HG02884 (cell line): ENCODE measurements around the gene RET.

Experiments
- ATAC-seq: cut with Tn5 transposase; IDR thresholded peaks from one replicate; pipeline ENCODE4 v1.9.1; 2021; ENCODE audit warnings: mild to moderate bottlenecking, moderate library complexity; ENCODE audit not compliant: unreplicated experiment

RET gene

GRCh38 chr10:43076876-43077420 is at the start of gene RET:
TSS of gene RET (plus strand) at chr10:43077069. CDS start at chr10:43077259, 190 bp downstream.
- no peak for ATAC-seq

GRCh38 chr10:43027331-43027955 is 49.4 kb upstream of the RET start:
- ATAC-seq = no peak

DNA sequence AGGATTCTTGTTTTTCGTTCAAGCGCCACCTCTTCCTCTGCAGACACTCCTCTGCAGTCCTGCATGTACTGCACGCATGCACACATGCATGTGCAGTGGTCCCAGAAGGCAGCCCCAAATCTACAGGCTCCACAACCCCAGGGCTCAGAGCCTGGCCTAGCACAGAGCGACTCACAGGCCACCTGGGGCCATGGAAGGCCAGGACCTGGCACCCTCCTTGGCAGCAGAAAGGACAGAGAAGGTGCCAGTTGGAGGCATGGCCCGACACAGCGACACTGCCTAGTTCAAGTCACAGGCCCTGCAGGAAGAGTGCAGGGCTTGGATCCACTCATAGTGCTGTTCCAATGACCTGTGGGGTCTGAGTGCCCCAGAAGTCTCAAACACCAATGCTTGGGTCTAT is 48.7 kb upstream of the RET start:
- ATAC-seq = no peak

GRCh38 chr10:43029043-43029442 is 47.8 kb upstream of the RET start:
- ATAC-seq = no peak

DNA sequence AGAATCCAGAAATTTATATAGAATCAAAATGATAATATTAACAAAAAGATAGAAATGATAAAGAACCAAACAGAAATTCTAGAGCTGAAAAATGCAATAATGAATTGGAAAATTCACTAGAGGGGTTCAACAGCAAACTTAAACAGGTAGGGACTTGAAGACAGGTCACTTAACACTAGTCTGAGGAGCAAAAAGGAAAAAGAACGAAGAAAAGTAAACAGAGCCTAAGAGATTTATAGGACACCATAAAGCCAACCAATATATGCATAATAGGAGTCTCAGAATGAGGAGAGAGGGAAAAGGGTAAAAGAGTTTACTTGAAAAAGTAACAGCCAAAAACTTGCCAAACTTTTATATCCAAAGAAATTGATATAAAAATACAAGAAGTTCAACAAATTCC is 44.3 kb upstream of the RET start:
- ATAC-seq = no peak

- no peak for ATAC-seq
These were observed 41.1 kb upstream of the RET start for GRCh38 chr10:43035800-43036199.

DNA sequence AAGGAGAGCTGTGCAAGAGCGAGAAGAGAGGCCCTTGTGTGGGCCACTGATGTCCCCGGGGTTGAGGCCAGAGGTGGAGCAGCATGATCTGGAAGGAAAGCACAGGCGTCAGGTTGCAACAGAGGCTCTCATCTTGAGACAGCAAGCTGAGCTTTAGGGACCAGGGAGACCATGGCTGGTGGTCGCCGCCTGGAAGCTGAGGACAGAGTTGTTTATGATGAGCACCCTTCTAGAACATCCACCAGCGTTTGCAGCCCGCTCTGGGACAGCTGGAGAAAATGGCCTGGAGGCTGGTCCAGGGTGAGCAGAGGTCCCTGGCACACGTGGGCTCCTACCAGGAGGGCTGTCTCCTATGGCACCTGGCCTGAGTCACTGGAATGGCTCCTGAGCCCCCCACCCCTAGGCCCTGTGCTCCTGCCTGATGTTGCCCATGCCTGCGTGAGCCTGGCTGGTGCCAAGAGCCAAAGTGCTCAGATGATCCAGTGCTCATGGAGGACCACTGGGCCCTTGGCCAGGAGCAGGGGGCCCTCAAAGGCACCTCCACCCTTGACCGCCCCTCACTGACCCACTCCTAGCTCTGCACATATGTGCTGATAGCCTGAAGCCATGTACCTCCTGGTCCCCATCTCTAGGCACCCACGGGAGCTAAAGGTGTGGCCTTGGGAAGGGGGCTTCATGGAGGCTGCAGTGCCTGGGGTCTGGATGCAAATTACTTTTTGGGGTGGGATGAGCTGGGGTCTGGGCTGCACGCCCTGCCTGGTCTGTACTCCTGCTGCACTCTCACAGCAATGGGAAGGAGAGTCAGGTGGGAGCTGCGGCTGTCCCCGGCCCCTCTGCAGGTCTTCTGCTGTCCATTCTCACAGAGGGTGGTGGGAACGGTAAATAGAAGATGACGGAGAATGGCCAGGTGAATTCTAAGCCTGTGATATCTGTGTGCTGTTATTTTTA is 40.1 kb upstream of the RET start:
- ATAC-seq = no peak

DNA sequence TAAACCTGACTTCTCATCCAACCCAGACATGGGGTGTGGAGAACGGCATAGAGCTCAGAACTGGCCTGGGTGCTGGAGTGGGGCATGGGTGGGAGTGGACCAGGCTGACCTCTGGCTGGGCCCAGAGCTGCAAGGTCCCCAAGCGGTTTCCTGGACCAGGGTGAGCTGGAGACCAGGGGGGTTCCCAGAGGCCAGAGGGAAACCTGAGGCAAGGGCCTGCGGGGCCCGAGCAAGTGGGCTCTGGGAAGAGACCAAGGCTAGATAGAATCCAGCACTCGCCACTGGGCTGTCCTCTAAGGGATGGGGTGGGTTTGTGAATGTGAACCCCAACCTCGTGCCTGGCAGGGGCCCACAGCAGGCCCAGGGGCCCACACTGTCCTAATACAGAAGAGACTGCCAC is 39.4 kb upstream of the RET start:
- no peak for ATAC-seq

- no peak for ATAC-seq
These were observed 38.7 kb upstream of the RET start for GRCh38 chr10:43037942-43038782.

- no peak for ATAC-seq
These were observed 37.9 kb upstream of the RET start for GRCh38 chr10:43038783-43039623.

- no peak for ATAC-seq
These were observed 37.0 kb upstream of the RET start for GRCh38 chr10:43039624-43040481.

GRCh38 chr10:43040482-43041256 is 36.2 kb upstream of the RET start:
- no peak for ATAC-seq

DNA sequence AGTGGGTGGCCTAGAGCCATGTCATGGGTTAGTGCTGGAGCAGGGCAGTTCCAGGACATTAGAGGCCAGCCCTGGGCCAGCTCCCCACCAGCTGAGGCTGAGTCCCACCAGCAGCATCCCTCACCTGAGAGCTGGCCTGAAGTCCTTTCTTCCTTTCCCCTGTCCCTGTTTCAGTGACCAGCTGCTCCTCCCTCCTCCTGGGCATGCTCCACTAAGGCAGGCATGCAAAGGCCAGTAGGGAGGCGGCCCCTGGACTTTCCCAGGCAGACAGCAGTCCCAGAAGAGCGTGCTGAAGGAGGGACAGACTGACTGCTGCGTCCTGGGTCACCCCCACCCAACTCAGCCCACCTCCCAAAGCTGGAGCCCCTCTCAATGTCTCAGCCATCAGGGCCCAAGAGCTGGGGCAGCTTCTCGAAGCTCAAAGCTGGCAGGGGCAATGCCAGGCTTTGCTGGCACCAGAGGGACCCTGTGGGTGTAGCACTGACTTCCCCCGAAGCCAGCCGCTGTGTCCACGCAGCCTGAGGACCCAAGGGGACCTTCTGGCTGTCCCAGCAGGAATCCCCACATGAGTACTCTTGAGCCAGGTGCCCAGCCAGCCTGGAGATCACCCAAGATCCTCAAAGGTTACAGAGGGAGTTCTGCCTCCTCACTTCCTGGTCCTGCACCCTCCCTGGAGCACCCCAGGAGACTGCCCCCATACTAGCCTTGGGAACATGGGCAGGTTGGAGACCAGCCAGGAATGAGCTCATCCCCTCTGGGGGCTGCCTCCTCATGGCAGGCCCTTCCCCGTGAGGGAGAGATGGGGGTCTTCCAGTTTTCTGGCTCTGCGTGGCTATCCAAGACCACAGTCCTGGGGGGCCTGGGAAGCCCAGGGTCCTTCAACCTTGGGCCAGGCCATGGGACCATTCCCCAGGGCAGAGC is 35.2 kb upstream of the RET start:
- ATAC-seq = no peak

GRCh38 chr10:43042503-43043341 is 34.1 kb upstream of the RET start:
- no peak for ATAC-seq

- ATAC-seq = no peak
These were observed 33.5 kb upstream of the RET start for GRCh38 chr10:43043342-43043772.

GRCh38 chr10:43043773-43044447 is 33.0 kb upstream of the RET start:
- ATAC-seq = no peak
